HG02759 (cell line): ENCODE results near the gene PCSK1N.

ENCODE experiments used
- ATAC-seq: cut with Tn5 transposase; IDR thresholded peaks from one replicate; pipeline ENCODE4 v1.9.1; 2021; ENCODE audit warnings: mild to moderate bottlenecking, moderate library complexity; ENCODE audit not compliant: unreplicated experiment

Gene PCSK1N

GRCh38 chrX:48791063-48791820 lies 44.2 kb downstream of the PCSK1N start:
- no peak for ATAC-seq

DNA sequence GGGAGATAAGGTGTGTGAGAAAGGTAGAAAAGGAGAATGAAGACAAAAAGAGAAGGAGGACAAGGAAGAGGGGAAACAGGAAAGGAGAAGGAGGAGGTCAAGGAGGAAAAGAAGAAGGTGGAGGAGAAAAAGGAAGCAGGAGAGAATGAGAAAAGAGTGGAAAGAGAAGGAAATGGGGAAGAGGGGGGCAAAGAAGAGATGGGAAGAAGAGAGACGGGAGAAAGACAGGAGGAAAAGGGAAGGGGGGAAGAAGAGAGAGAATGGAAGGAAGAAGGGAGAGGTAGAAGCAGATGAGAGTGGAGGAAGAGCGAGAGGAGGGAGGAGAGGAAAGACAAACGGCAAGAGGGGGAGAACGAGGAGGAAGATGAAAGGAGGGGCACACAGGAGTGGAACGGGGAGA lies 44.9 kb downstream of the PCSK1N start:
- ATAC-seq, result no peak

GRCh38 chrX:48789366-48790220 lies 45.8 kb downstream of the PCSK1N start:
- ATAC-seq, result no peak

- ATAC-seq, result no peak
These were observed 47.6 kb downstream of the PCSK1N start for GRCh38 chrX:48787505-48788443.

GRCh38 chrX:48786825-48787504 lies 48.4 kb downstream of the PCSK1N start:
- ATAC-seq, result no peak

GRCh38 chrX:48786341-48786800 lies 49.0 kb downstream of the PCSK1N start, which contains the start of gene GATA1:
TSS of gene GATA1 (plus strand) at chrX:48786590. CDS start at chrX:48791110, 4,520 bp downstream.
- ATAC-seq, result no peak

DNA sequence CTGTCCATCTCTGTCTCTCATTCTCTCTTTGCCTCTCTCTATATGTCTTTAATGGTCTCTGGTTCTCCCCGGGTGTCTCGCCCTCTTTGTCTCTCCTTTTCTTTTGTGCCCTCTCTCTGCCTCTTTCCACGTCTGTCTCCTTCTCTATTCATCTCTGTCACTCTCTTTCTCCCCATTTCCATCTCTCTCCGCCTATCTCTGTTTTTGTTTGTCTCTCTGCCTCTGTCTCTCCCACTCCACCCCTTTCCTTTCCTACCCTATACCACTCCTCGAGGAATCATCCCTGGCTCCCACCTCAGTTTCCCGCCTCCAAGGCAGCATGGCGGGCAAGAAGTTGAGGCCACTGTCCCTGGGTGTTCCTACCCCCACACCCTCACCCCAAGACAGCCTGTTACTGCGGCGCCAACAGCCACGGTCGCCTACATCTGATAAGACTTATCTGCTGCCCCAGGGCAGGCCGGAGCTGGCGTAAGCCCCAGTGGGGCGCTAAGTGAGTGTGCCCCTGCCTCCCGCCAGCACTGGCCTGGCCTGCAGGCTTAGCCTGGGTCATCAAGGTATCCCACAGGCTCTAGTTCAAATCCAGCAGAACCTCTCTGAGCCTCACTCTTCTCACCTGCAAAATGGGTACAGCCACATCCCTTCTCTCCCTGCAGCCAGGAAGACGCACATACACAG lies 49.7 kb downstream of the PCSK1N start:
- no peak for ATAC-seq

DNA sequence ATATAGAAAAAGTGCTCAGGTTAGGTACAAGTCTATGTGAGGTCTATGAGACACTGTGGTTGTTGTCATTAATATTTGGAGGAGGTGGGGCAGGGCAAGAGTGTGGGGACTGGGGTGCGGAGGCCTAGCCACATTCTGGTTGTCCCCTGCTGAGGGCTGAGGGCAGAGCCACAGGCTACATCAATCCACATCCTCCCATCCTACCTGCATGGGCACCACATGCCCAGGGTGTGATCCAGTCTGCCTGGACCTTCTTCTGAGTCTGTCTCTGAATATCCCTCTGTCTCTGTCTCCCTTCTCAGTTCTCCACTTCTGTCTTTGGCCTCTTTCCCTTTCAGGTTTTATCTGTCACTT lies 50.2 kb downstream of the PCSK1N start:
- no peak for ATAC-seq

DNA sequence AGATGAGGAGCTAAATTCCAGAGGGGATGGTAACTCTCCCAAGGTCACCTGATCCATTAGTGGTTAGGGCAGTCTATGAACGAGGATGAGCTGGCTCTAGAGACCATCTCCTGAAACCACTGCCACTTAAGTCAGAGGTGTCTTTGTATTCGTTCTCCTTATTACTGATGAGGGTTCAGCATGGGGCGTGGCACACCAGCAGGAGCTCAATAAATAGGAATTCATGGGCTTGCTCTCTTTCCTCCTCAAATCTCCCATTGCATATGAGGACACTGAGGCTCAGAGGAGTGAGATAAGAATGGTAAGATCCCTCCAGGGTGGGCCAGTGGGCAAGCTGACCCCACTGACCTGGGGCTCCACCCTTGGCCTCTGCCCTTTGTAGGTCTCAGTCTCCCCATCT lies 50.7 kb downstream of the PCSK1N start:
- ATAC-seq, result no peak

- no peak for ATAC-seq
These were observed 52.6 kb downstream of the PCSK1N start for GRCh38 chrX:48782795-48783194.

DNA sequence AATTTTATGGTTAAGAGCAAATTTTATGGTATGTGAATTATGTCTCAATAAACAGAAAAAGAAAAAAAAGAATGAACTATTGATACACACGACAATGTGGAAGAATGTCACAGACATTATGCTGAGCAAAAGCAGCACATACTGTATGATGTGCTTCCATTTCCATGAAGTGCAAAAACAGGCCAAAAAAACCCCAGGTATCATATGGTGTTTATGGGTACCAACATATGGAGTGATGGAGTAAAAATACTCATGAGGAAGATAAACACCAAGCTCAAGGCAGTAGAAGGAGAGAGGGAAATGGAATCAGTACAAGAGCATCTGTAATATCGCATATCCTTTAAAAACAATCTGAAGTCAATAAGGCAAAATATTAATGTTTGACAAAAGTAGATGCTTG lies 53.2 kb downstream of the PCSK1N start:
- ATAC-seq, result no peak

DNA sequence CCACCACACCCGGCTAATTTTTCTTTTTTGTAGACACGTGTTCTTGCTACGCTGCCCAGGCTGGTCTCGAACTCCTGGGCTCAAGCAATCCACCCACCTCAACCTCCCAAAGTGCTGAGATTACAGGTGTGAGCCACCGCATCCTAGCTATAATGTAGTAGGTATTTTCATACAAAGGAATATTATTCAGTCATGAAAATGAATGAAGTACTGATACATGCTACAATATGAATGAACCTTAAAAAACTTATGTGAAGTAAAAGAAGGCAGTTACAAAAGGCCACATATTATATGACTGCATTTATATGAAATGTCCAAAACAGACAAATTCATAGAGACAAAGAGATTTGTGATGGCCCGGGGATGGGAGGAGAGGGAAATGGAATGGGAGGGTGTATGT lies 53.7 kb downstream of the PCSK1N start:
- ATAC-seq, result no peak
